Activated CD4-positive, alpha-beta T cell treated with anti-CD3 and anti-CD28 coated beads, Interleukin-2, amount 10 ng/mL, durations not matched to agents 7 days and 5 days (primary cell): ENCODE results near the gene CFL1. TPM values are rescaled to one million over a fixed set of nuclear protein-coding genes. Genes with fewer than 3 reads are reported as not detected.

Source experiments
- CTCF ChIA-PET: fragments of 350-600 bp; sonication (Branson Sonifier 250); formaldehyde crosslinking; loops from one replicate; lab custom pipeline; 2021; ENCODE audit warnings: antibody characterized with exemption; lab: Charles Lee
- POLR2A ChIA-PET: fragments of 350-600 bp; sonication (Branson Sonifier 250); formaldehyde crosslinking; loops from one replicate; lab custom pipeline; 2021; ENCODE audit warnings: antibody characterized with exemption; lab: Charles Lee
- DNase-seq: peaks from one replicate; pipeline ENCODE4 v3.0.0-alpha.2; 2020
- H3K27ac Mint-ChIP-seq: one replicate; pipeline ENCODE4 v1.8.0; 2021; ENCODE audit warnings: mild to moderate bottlenecking, moderate library complexity, mixed read lengths
- H3K27me3 Mint-ChIP-seq: one replicate; pipeline ENCODE4 v1.8.0; 2021; ENCODE audit warnings: mixed read lengths
- H3K36me3 Mint-ChIP-seq: one replicate; pipeline ENCODE4 v1.8.0; 2021; ENCODE audit warnings: low read depth, mixed read lengths
- H3K4me1 Mint-ChIP-seq: one replicate; pipeline ENCODE4 v1.8.0; 2021; ENCODE audit warnings: mixed read lengths
- H3K4me3 Mint-ChIP-seq: one replicate; pipeline ENCODE4 v1.8.0; 2021; ENCODE audit warnings: mild to moderate bottlenecking, moderate library complexity, mixed read lengths
- H3K9me3 Mint-ChIP-seq: one replicate; pipeline ENCODE4 v1.8.0; 2021; ENCODE audit warnings: mixed read lengths
- total RNA-seq, 2 experiments: library from RNA; stranded (reverse); gene quantifications; one replicate each; pipeline ENCODE4 v1.2.3, GENCODE V29; 2021

Gene CFL1
- total RNA-seq, 2 experiments from 2014 or later = 1,543 to 1,707 TPM

DNA sequence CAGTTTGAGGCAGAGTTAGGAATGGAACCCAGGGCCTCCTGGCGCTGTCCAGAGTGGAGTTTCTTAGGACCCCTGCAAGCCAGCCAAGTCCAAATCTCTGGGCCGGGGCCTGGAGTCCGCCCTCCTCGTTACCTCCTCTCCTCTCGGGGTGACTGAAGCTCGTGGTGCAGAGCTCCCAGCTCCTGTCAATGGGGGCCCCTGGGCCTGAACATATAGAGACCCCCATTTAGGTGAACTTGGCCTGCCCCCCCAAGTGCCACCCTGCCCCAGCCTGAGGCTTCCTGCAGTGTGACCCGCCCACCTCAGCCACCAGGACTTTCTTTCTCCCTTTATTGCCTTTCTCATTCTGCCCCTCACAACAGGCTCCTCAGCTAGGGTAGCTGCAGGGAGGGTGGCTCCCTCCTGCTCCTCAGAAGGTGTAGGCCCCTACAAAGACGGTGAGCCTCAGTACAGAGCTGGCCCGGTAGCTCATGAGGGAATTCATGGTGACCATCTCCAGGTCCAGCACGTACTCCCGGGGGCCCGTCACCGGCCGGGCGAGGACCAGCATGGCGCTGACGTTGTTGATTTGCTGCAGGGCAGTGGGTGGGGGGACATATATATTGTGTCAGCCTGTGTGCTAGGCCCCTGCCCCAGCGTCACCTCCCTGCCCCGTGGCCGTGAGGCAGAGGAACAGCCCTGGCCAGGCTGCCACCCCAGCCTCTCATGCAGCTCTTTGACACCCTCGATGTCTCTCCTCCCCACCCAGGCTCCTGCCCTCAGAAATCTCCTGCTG lies 8.7 kb upstream of the CFL1 start:
- H3K4me3 Mint-ChIP-seq = no peak overlapping the region
- ChIA-PET POLR2A (no interaction called here), CTCF (interaction anchor here (25.8 kb wide), 1 partner anchor 21 kb away, joined by 590 read pairs; the partner anchor contains the start of genes CCDC85B, CTSW and FIBP)
- H3K36me3 Mint-ChIP-seq = peaks cover 34% of the 10 kb centered on the region
- no peak for DNase-seq
- no peaks in the 10 kb centered on the region for H3K9me3 Mint-ChIP-seq
- H3K4me1 Mint-ChIP-seq = peaks cover 35% of the 10 kb centered on the region
- H3K27ac Mint-ChIP-seq = peak overlapping the region; percentile 68
- no peaks in the 10 kb centered on the region for H3K27me3 Mint-ChIP-seq

DNA sequence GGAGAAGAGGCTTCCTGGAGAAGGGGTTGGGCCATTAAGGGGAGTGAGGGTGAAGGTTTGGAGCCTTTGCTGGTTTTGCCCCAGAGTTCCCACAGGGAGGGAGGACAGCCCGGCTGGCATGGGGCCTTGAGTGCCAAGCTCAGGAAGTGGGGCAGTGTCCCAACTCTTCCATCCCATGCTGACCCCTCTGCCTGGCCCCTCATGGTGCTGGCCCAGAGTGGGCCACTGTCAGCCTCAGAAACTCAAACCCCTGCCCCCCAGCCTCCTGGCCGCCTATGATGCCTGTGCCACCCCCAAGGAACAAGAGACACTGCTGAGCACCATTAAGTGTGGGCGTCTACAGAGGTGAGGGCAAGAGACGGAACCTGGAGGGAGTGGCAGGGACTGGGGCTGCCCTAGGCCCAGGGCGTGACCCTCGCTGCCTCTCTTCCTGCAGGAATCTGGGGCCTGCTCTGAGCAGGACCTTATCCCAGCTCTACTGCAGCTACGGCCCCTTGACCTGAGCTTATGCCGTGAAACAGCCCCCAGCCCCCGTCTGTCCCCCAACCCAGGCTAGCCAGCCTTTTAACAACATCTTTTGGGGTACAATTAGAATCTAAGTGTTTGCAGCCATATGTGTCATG lies 7.7 kb upstream of the CFL1 start:
- no peak for DNase-seq
- Mint-ChIP-seq H3K27me3 (no peaks in the 10 kb centered on the region), H3K4me3 (no peak overlapping the region), H3K9me3 (no peaks in the 10 kb centered on the region), H3K27ac (peak overlapping the region; percentile 13), H3K4me1 (peaks cover 32% of the 10 kb centered on the region), H3K36me3 (peaks cover 40% of the 10 kb centered on the region)
- ChIA-PET POLR2A (no interaction called here), CTCF (interaction anchor here (1.7 to 25.8 kb wide), 2 partner anchors 8 to 22 kb away, joined by 4 to 590 read pairs; partner anchors contain the start of genes CCDC85B, CTSW and FIBP)

DNA sequence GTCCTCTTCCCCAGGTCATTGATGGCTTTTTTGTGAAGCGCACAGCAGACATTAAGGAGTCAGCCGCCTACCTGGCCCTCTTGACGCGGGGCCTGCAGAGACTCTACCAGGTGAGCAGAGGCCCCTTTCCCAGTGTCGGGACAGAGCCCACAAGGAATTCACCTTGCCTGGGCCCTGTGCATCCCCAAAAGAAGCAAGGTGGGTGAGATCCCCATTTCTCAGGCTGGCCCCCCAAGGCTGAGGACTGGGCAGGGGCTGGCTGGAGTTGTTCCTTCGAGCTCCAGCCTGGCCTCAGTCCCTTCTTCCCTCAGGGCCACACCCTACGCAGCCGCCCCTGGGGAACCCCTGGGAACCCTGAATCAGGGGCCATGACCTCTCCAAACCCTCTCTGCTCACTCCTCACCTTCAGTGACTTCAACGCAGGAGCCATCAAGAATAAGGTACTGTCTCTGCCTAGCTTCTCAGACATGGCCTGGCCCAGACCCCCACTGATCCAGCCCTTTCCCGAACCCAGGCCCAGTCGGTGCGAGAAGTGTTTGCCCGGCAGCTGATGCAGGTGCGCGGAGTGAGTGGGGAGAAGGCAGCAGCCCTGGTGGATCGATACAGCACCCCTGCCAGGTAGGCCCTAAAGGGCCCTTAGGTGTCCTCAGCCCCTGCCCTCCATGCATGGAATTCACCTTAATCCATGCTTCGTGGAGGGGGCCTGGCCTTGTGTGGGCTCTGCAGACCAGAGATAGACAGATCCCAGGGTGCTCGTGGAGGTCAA lies 6.9 kb upstream of the CFL1 start:
- Mint-ChIP-seq H3K27me3 (no peaks in the 10 kb centered on the region), H3K36me3 (peaks cover 41% of the 10 kb centered on the region), H3K27ac (no peak overlapping the region), H3K4me3 (no peak overlapping the region), H3K9me3 (no peaks in the 10 kb centered on the region), H3K4me1 (peaks cover 29% of the 10 kb centered on the region)
- POLR2A ChIA-PET = no interaction called here
- no peak for DNase-seq
- CTCF ChIA-PET = interaction anchor here (1.7 to 25.8 kb wide), 2 partner anchors 9 to 23 kb away, joined by 4 to 590 read pairs; partner anchors contain the start of genes CCDC85B, CTSW and FIBP

DNA sequence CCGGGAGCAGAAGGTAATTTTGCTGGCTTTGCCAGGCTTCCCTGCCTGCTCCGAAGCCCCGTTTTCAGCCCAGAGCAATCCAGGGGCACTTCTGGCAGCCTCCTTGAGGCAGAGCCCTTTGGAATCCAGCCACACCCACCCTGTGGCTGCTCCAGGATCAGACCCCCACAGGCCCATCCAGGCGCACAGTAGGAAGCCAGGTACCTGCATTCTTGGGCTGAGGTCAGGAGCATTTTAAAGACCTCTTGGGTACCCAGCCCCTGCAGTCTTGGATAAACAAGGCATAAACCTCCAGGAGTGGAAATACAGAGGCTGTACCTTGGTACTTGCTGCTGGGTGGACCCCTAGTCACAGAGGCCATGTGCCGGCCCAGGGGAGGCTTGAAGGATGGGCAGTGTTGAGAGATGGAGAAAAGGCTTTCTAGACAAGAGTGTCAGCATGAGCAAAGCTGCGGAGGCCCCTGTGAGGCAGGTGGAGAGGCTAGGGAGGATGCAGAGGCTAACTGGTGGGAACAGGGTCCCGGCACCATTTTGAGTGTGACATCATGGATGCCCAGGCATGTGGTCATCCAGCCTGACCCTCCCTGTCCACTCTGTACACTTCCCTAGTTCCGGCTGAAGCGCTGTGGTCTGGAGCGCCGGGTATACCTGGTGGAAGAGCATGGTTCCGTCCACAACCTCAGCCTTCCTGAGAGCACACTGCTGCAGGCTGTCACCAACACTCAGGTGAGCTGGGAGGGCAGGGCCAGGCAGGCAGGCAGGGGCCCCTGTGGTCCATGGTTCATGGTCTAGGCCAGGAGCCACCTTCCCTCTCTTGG lies 6.1 kb upstream of the CFL1 start:
- ChIA-PET POLR2A (no interaction called here), CTCF (interaction anchor here (1.7 to 25.8 kb wide), 3 partner anchors 10 to 23 kb away, joined by 4 to 590 read pairs (median 50); partner anchors contain the start of genes CCDC85B, CTSW and FIBP)
- peaks cover 41% of the 10 kb centered on the region for H3K36me3 Mint-ChIP-seq
- H3K27me3 Mint-ChIP-seq = no peaks in the 10 kb centered on the region
- H3K27ac Mint-ChIP-seq = no peak overlapping the region
- no peaks in the 10 kb centered on the region for H3K9me3 Mint-ChIP-seq
- no peak for DNase-seq
- no peak overlapping the region for H3K4me3 Mint-ChIP-seq
- H3K4me1 Mint-ChIP-seq = peaks cover 28% of the 10 kb centered on the region

DNA sequence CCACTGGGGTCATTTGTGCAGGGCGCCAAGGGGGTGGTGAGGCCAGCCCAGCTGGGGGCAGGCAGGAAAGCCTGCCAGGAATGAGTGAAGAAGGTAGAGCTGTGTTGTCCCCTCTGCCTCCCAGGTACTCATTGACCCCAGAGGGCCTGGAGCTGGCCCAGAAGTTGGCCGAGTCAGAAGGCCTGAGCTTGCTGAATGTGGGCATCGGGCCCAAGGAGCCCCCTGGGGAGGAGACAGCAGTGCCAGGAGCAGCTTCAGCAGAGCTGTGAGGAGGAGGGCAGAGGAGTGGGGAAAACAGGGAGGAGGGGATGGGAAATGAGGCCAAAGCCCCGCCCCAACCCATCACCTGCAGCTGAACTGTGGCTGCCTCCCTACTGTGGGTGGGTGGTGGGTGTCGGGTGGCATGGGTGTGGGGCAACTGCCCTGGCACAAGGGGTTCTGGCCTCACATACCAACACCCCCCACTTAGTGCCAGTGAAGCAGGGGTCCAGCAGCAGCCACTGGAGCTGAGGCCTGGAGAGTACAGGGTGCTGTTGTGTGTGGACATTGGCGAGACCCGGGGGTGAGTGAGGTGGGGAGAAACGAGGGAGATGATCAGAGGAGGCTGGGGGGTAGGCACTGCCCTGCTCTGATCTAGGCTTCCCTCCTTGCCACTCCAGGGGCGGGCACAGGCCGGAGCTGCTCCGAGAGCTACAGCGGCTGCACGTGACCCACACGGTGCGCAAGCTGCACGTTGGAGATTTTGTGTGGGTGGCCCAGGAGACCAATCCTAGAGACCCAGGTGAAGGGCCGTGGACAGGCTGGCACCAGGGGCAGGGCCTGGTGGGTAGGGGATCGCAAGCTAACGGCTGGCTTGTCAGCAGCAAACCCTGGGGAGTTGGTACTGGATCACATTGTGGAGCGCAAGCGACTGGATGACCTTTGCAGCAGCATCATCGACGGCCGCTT lies 5.2 kb upstream of the CFL1 start:
- Mint-ChIP-seq H3K27ac (peak overlapping the region; percentile 68), H3K4me1 (peaks cover 30% of the 10 kb centered on the region)

DNA sequence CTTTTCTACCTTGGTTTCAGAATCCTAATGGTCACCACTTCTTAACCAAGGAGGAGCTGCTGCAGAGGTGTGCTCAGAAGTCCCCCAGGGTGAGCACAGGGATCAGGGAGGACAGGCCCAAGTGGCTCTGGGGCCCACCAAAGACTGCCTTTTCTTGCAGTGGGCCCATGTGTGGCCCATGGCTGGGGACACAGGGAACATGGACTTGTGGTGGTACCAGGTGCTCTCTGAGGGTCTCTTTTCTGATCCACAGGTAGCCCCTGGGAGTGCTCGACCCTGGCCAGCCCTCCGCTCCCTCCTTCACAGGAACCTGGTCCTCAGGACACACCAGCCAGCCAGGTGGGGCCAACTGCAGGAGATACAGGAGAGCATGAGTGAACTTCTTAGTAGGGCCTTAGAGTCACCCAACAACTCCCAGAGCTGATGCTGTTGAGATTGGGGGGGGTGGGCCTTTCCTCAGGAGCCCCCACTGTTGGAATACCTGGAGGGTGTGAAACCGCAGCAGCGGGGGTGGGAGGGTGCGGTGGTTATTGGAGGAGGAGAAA lies 4.3 kb upstream of the CFL1 start:
- peak overlapping the region; percentile 97 for H3K4me3 Mint-ChIP-seq
- CTCF ChIA-PET = interaction anchor here (0.7 to 25.8 kb wide), 6 partner anchors 8 to 150 kb away, joined by 3 to 590 read pairs (median 28); partner anchors contain the start of genes CCDC85B, CTSW, FIBP and KAT5
- peaks cover 31% of the 10 kb centered on the region for H3K4me1 Mint-ChIP-seq
- H3K9me3 Mint-ChIP-seq = no peaks in the 10 kb centered on the region
- H3K27ac Mint-ChIP-seq = peak overlapping the region; percentile 68
- POLR2A ChIA-PET = no interaction called here
- peaks cover 37% of the 10 kb centered on the region for H3K36me3 Mint-ChIP-seq
- no peaks in the 10 kb centered on the region for H3K27me3 Mint-ChIP-seq
- no peak for DNase-seq

More for the DNA sequence above, 5.2 kb upstream of the CFL1 start:
- CTCF ChIA-PET = interaction anchor here (0.7 to 25.8 kb wide), 5 partner anchors 7 to 151 kb away, joined by 3 to 590 read pairs (median 50); partner anchors contain the start of genes CCDC85B, CTSW, FIBP and KAT5
- DNase-seq = no peak
- POLR2A ChIA-PET = no interaction called here
- Mint-ChIP-seq H3K4me3 (peak overlapping the region; percentile 44), H3K36me3 (peaks cover 41% of the 10 kb centered on the region), H3K27me3 (no peaks in the 10 kb centered on the region), H3K9me3 (no peaks in the 10 kb centered on the region)

DNA sequence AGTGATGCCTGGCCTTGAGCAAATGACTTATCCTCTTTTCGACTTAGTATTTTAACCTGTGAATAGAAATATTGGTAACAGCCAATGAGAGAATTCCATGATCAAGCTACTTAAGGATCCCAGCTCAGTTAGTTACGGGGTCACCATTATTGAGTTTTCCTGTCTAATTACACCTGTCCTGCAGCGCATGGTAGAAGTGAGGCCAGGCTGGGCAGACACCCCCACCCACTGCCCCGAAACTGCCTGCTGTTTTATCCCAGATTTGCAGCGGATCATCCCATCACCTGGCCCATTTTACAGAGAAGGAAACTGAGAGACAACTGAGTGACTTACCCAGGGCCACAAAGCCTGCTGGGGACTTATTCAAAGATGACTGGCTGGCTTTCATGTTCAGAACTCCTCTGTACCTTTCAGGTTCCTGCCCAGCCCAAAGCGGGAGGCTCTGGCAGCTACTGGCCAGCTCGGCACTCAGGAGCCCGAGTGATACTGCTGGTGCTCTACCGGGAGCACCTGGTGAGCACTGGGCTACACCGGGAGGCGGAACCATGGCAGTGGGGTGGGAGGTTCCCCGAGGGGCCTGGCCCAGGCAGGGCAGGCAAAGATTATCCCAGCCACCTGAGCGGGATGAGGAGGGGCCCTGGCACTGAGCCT lies 3.7 kb upstream of the CFL1 start:
- POLR2A ChIA-PET = no interaction called here
- Mint-ChIP-seq H3K4me1 (peaks cover 33% of the 10 kb centered on the region), H3K9me3 (no peaks in the 10 kb centered on the region), H3K27me3 (no peaks in the 10 kb centered on the region), H3K27ac (peak overlapping the region; percentile 99), H3K36me3 (peaks cover 37% of the 10 kb centered on the region), H3K4me3 (peak overlapping the region; percentile 97)
- no peak for DNase-seq
- CTCF ChIA-PET = interaction anchor here (0.9 to 25.8 kb wide), 8 partner anchors 8 to 150 kb away, joined by 3 to 590 read pairs (median 22); partner anchors contain the start of genes AP5B1, CCDC85B, CTSW and FIBP

DNA sequence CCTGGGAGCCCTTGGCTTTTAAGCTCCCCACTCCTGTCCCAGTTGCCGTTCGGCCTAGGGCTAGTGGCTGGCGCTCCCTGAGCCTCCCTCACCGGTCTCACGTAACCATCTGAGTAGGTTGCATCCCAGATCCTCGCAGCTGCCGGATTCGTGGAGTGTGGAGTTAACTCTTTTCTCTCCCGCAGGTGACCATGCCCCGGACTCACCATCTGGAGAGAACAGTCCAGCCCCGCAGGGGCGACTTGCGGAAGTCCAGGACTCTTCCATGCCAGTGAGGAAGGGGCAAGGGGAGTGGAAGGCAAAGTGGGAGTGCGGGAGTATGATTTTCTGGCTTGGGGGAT lies 3.2 kb upstream of the CFL1 start:
- H3K27ac Mint-ChIP-seq = peak overlapping the region; percentile 99
- no peak for DNase-seq
- POLR2A ChIA-PET = interaction anchor here (0.7 kb wide), 1 partner anchor 180 kb away, joined by 3 read pairs; no protein-coding TSS in a partner anchor
- H3K27me3 Mint-ChIP-seq = no peaks in the 10 kb centered on the region
- CTCF ChIA-PET = interaction anchor here (0.9 to 25.8 kb wide), 10 partner anchors 9 to 290 kb away, joined by 3 to 590 read pairs (median 15); partner anchors contain the start of genes AP5B1, BANF1, CCDC85B and CTSW
- H3K9me3 Mint-ChIP-seq = no peaks in the 10 kb centered on the region
- H3K4me3 Mint-ChIP-seq = peak overlapping the region; percentile 97
- peaks cover 38% of the 10 kb centered on the region for H3K4me1 Mint-ChIP-seq
- peaks cover 42% of the 10 kb centered on the region for H3K36me3 Mint-ChIP-seq

DNA sequence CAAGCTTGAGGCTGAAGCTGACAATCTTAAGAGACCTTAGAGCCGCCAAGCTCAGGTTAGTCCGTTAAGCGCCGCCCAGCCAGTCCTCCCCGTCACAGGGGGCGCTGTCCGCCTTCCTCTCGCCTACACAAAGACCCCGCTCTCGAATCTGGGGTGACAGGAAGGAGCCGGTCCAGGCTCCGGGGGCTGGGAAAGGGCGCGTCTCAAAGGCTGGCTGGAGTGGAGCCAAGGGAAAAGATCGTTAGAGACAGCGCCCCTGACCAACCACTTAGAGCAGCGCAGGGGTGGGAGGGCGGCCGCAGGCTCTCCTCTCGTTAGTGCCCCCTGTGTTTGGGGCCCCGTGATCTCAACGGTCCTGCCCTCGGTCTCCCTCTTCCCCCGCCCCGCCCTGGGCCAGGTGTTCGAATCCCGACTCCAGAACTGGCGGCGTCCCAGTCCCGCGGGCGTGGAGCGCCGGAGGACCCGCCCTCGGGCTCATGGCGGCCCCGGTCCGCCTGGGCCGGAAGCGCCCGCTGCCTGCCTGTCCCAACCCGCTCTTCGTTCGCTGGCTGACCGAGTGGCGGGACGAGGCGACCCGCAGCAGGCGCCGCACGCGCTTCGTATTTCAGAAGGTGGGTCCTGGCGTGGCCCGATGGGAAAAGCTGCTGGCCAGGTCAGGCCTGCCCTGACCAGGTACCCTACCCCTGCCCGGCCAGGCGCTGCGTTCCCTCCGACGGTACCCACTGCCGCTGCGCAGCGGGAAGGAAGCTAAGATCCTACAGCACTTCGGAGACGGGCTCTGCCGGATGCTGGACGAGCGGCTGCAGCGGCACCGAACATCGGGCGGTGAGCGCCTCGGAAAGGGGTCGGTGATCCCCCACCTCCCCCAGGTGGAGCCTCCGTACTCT lies 2.5 kb upstream of the CFL1 start, which contains the start of gene MUS81:
Gene MUS81 (plus strand): TSS at position 156 of the 887 bp plus-strand sequence. CDS start 321 bp downstream, at position 477.
- H3K4me1 Mint-ChIP-seq = peaks cover 45% of the 10 kb centered on the region
- DNase-seq = peak; percentile 96
- H3K36me3 Mint-ChIP-seq = peaks cover 47% of the 10 kb centered on the region
- H3K9me3 Mint-ChIP-seq = no peaks in the 10 kb centered on the region
- peak within 1 kb of the TSS; percentile 99 for H3K27ac Mint-ChIP-seq
- POLR2A ChIA-PET = interaction anchor here (0.6 to 1.6 kb wide), 5 partner anchors 9 to 181 kb away, joined by 3 to 9 read pairs (median 3); partner anchors contain the start of genes CCDC85B, FIBP and SNX32
- H3K27me3 Mint-ChIP-seq = no peaks in the 10 kb centered on the region
- peak within 1 kb of the TSS; percentile 97 for H3K4me3 Mint-ChIP-seq
- CTCF ChIA-PET = interaction anchor here (0.6 to 25.8 kb wide), 49 partner anchors 10 to 295 kb away, joined by 3 to 590 read pairs (median 4); partner anchors contain the start of genes AP5B1, BANF1, CCDC85B and CTSW
